Mammary epithelial cell (primary cell): ENCODE results near the gene CCDC148.

Experiments used
- EZH2 ChIP-seq: IDR thresholded peaks from 2 replicates; pipeline ENCODE4 v1.6.1; 2012; ENCODE audit warnings: low read length, inconsistent platforms, borderline replicate concordance
- TF ChIP-seq, protein P1 (sequence below), 2 donors: IDR thresholded peaks in 1 of 2; conservative IDR thresholded peaks in 1 of 2; 2 replicates each; pipeline ENCODE4 v1.5.1; 2011 to 2012; ENCODE audit warnings: inconsistent platforms in 2 of 2, low read length in 2 of 2, mild to moderate bottlenecking in 2 of 2, control low read depth in 1 of 2, low read depth in 1 of 2; ENCODE audit not compliant: insufficient read depth in 1 of 2; ENCODE audit errors: extremely low read depth in 1 of 2

DNA sequence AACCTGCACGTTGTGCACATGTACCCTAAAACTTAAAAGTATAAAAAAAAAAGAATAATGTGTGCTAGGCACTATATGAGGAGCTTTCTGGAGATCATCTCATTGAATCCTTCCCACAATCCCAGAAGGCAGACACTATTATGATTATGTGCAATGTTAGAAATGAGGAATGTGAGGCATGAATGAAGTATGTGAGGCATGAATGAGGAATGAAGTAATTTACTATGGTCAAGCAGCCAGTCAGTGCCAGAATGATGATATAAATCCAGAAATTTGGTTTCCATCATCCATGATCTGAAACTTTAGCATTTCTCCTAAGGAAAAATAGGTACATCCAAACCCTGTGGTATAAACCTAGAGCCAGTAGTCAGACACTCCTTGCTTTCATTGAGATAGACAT, 42.0 kb downstream of the CCDC148 start:
- TF ChIP-seq, protein P1, sequence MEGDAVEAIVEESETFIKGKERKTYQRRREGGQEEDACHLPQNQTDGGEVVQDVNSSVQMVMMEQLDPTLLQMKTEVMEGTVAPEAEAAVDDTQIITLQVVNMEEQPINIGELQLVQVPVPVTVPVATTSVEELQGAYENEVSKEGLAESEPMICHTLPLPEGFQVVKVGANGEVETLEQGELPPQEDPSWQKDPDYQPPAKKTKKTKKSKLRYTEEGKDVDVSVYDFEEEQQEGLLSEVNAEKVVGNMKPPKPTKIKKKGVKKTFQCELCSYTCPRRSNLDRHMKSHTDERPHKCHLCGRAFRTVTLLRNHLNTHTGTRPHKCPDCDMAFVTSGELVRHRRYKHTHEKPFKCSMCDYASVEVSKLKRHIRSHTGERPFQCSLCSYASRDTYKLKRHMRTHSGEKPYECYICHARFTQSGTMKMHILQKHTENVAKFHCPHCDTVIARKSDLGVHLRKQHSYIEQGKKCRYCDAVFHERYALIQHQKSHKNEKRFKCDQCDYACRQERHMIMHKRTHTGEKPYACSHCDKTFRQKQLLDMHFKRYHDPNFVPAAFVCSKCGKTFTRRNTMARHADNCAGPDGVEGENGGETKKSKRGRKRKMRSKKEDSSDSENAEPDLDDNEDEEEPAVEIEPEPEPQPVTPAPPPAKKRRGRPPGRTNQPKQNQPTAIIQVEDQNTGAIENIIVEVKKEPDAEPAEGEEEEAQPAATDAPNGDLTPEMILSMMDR (conservative IDR thresholded peaks at IDR 0.05 in 1 of 2, IDR thresholded peaks at IDR 0.05 in 1 of 2; ENCODE audit: extremely low read depth in 1 of 2, insufficient read depth in 1 of 2, low read depth in 1 of 2, low read length in 2 of 2), result no peak
- TF ChIP-seq EZH2, result no peak
